Measurements from ENCODE around the gene SLC10A7.

The SLC10A7 gene

GRCh38 chr4:146456681-146457080 lies 65.1 kb downstream of the SLC10A7 start:
- Histone ChIP-seq H3K27me3 (ENCODE audit: control insufficient read depth, insufficient read depth, low read length) (no peaks in the 10 kb centered on the region), H3K36me3 (ENCODE audit: control insufficient read depth, insufficient read depth, low read length) (no peaks in the 10 kb centered on the region), H3K9ac (ENCODE audit: low read length) (no peak overlapping the region), H3K27ac (ENCODE audit: low read depth, low read length) (no peak overlapping the region), H3K4me1 (ENCODE audit: control insufficient read depth, insufficient read depth, low read length) (no peaks in the 10 kb centered on the region), H3K4me3 (ENCODE audit: low read length) (no peak overlapping the region)

- Histone ChIP-seq H3K4me3 (ENCODE audit: low read length) (no peak overlapping the region), H3K4me1 (ENCODE audit: control insufficient read depth, insufficient read depth, low read length) (no peaks in the 10 kb centered on the region), H3K27me3 (ENCODE audit: control insufficient read depth, insufficient read depth, low read length) (no peaks in the 10 kb centered on the region), H3K36me3 (ENCODE audit: control insufficient read depth, insufficient read depth, low read length) (no peaks in the 10 kb centered on the region), H3K27ac (ENCODE audit: low read depth, low read length) (no peak overlapping the region), H3K9ac (ENCODE audit: low read length) (no peak overlapping the region)
Measured at GRCh38 chr4:146453181-146453807, 68.4 kb downstream of the SLC10A7 start.

GRCh38 chr4:146450524-146450923 lies 71.2 kb downstream of the SLC10A7 start:
- Histone ChIP-seq H3K27me3 (ENCODE audit: control insufficient read depth, insufficient read depth, low read length) (no peaks in the 10 kb centered on the region), H3K4me3 (ENCODE audit: low read length) (no peak overlapping the region), H3K4me1 (ENCODE audit: control insufficient read depth, insufficient read depth, low read length) (no peaks in the 10 kb centered on the region), H3K27ac (ENCODE audit: low read depth, low read length) (no peak overlapping the region), H3K9ac (ENCODE audit: low read length) (no peak overlapping the region), H3K36me3 (ENCODE audit: control insufficient read depth, insufficient read depth, low read length) (peaks cover 3% of the 10 kb centered on the region)

- Histone ChIP-seq H3K27ac (ENCODE audit: low read depth, low read length) (no peak overlapping the region), H3K36me3 (ENCODE audit: control insufficient read depth, insufficient read depth, low read length) (peaks cover 3% of the 10 kb centered on the region), H3K9ac (ENCODE audit: low read length) (no peak overlapping the region), H3K27me3 (ENCODE audit: control insufficient read depth, insufficient read depth, low read length) (no peaks in the 10 kb centered on the region), H3K4me3 (ENCODE audit: low read length) (no peak overlapping the region), H3K4me1 (ENCODE audit: control insufficient read depth, insufficient read depth, low read length) (no peaks in the 10 kb centered on the region)
Measured at GRCh38 chr4:146446555-146446954, 75.2 kb downstream of the SLC10A7 start.

- H3K27me3 ChIP-seq (ENCODE audit: control insufficient read depth, insufficient read depth, low read length): no peaks in the 10 kb centered on the region
- H3K27ac ChIP-seq (ENCODE audit: low read depth, low read length): no peak overlapping the region
- peaks cover 3% of the 10 kb centered on the region for H3K36me3 ChIP-seq (ENCODE audit: control insufficient read depth, insufficient read depth, low read length)
- no peak overlapping the region for H3K9ac ChIP-seq (ENCODE audit: low read length)
- H3K4me1 ChIP-seq (ENCODE audit: control insufficient read depth, insufficient read depth, low read length): no peaks in the 10 kb centered on the region
- no peak overlapping the region for H3K4me3 ChIP-seq (ENCODE audit: low read length)
Measured at GRCh38 chr4:146445198-146446150, 76.3 kb downstream of the SLC10A7 start.

GRCh38 chr4:146443525-146443924 lies 78.2 kb downstream of the SLC10A7 start:
- Histone ChIP-seq H3K4me1 (ENCODE audit: control insufficient read depth, insufficient read depth, low read length) (no peaks in the 10 kb centered on the region), H3K36me3 (ENCODE audit: control insufficient read depth, insufficient read depth, low read length) (peaks cover 3% of the 10 kb centered on the region), H3K9ac (ENCODE audit: low read length) (no peak overlapping the region), H3K27me3 (ENCODE audit: control insufficient read depth, insufficient read depth, low read length) (no peaks in the 10 kb centered on the region), H3K4me3 (ENCODE audit: low read length) (no peak overlapping the region), H3K27ac (ENCODE audit: low read depth, low read length) (no peak overlapping the region)

GRCh38 chr4:146442801-146443200 lies 78.9 kb downstream of the SLC10A7 start:
- H3K4me3 ChIP-seq (ENCODE audit: low read length): no peak overlapping the region
- no peaks in the 10 kb centered on the region for H3K4me1 ChIP-seq (ENCODE audit: control insufficient read depth, insufficient read depth, low read length)
- peaks cover 3% of the 10 kb centered on the region for H3K36me3 ChIP-seq (ENCODE audit: control insufficient read depth, insufficient read depth, low read length)
- H3K27me3 ChIP-seq (ENCODE audit: control insufficient read depth, insufficient read depth, low read length): no peaks in the 10 kb centered on the region
- H3K9ac ChIP-seq (ENCODE audit: low read length): no peak overlapping the region
- H3K27ac ChIP-seq (ENCODE audit: low read depth, low read length): no peak overlapping the region

- Histone ChIP-seq H3K4me3 (ENCODE audit: low read length) (no peak overlapping the region), H3K9ac (ENCODE audit: low read length) (no peak overlapping the region), H3K36me3 (ENCODE audit: control insufficient read depth, insufficient read depth, low read length) (no peaks in the 10 kb centered on the region), H3K27ac (ENCODE audit: low read depth, low read length) (no peak overlapping the region), H3K27me3 (ENCODE audit: control insufficient read depth, insufficient read depth, low read length) (no peaks in the 10 kb centered on the region), H3K4me1 (ENCODE audit: control insufficient read depth, insufficient read depth, low read length) (no peaks in the 10 kb centered on the region)
Measured at GRCh38 chr4:146439999-146440398, 81.7 kb downstream of the SLC10A7 start.

- H3K36me3 ChIP-seq (ENCODE audit: control insufficient read depth, insufficient read depth, low read length): no peaks in the 10 kb centered on the region
- no peaks in the 10 kb centered on the region for H3K27me3 ChIP-seq (ENCODE audit: control insufficient read depth, insufficient read depth, low read length)
- H3K9ac ChIP-seq (ENCODE audit: low read length): no peak overlapping the region
- H3K4me3 ChIP-seq (ENCODE audit: low read length): no peak overlapping the region
- no peak overlapping the region for H3K27ac ChIP-seq (ENCODE audit: low read depth, low read length)
- no peaks in the 10 kb centered on the region for H3K4me1 ChIP-seq (ENCODE audit: control insufficient read depth, insufficient read depth, low read length)
Measured at GRCh38 chr4:146439437-146439836, 82.3 kb downstream of the SLC10A7 start.

GRCh38 chr4:146437778-146438177 lies 84.0 kb downstream of the SLC10A7 start:
- no peak overlapping the region for H3K4me3 ChIP-seq (ENCODE audit: low read length)
- H3K36me3 ChIP-seq (ENCODE audit: control insufficient read depth, insufficient read depth, low read length): no peaks in the 10 kb centered on the region
- H3K27ac ChIP-seq (ENCODE audit: low read depth, low read length): no peak overlapping the region
- H3K27me3 ChIP-seq (ENCODE audit: control insufficient read depth, insufficient read depth, low read length): no peaks in the 10 kb centered on the region
- no peaks in the 10 kb centered on the region for H3K4me1 ChIP-seq (ENCODE audit: control insufficient read depth, insufficient read depth, low read length)
- no peak overlapping the region for H3K9ac ChIP-seq (ENCODE audit: low read length)

GRCh38 chr4:146436423-146437162 lies 85.1 kb downstream of the SLC10A7 start:
- Histone ChIP-seq H3K36me3 (ENCODE audit: control insufficient read depth, insufficient read depth, low read length) (no peaks in the 10 kb centered on the region), H3K4me3 (ENCODE audit: low read length) (no peak overlapping the region), H3K27ac (ENCODE audit: low read depth, low read length) (no peak overlapping the region), H3K9ac (ENCODE audit: low read length) (no peak overlapping the region), H3K27me3 (ENCODE audit: control insufficient read depth, insufficient read depth, low read length) (no peaks in the 10 kb centered on the region), H3K4me1 (ENCODE audit: control insufficient read depth, insufficient read depth, low read length) (no peaks in the 10 kb centered on the region)

GRCh38 chr4:146435962-146436361 lies 85.8 kb downstream of the SLC10A7 start:
- Histone ChIP-seq H3K27me3 (ENCODE audit: control insufficient read depth, insufficient read depth, low read length) (no peaks in the 10 kb centered on the region), H3K4me1 (ENCODE audit: control insufficient read depth, insufficient read depth, low read length) (no peaks in the 10 kb centered on the region)

More at GRCh38 chr4:146435962-146436361, 85.8 kb downstream of the SLC10A7 start:
- Histone ChIP-seq H3K9ac (ENCODE audit: low read length) (no peak overlapping the region), H3K27ac (ENCODE audit: low read depth, low read length) (no peak overlapping the region), H3K4me3 (ENCODE audit: low read length) (no peak overlapping the region), H3K36me3 (ENCODE audit: control insufficient read depth, insufficient read depth, low read length) (no peaks in the 10 kb centered on the region)
